ENCODE measurements around the gene TKTL1. TPM values are rescaled to one million over a fixed set of nuclear protein-coding genes. Genes with fewer than 3 reads are reported as not detected.

The TKTL1 gene
- total and polyA plus RNA-seq, 12 donors = 0.16 to 1.1 (median 0.53) TPM; not detected in 6

DNA sequence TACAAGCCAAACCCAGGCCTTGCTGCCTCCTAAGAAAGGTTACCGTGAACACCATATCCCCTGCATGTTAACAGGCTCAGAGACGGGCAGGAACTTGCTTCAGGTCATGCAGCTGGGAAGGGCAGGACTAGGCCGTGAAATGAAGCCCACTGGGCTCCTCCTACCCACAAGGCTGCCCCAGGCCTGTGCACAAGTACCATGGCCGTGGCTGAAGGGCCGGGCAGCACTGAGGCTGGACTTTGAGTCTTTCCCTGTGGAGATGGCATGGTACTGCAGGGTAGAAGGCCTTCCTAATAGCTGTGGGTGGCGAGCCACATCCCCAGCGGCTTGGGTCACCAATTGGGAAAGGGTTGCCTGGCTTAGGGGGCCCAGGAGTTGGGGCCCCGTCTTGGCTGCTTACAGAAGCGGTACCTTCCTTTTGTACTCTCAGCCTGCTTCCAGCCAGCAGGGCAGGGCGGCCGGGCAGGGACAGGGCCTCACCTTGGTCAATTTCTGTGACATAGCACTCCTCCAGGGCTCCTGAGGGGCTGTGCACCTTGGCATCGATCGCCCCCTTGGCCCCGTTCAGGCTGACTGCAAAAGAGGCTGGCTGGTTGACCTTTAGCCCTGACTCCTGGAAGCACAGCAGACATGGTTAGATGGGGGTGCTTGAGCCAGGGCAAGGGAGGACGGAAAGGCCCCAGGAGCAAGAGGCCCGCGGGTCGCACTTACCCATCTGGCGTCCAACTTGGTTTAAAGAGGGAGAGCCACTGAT lies 55.0 kb downstream of the TKTL1 start:
- no peaks in the 10 kb centered on the region for H3K27me3 ChIP-seq
- peaks cover 0 to 66% of the 10 kb centered on the region in 2 donors for H3K36me3 ChIP-seq (replicated peaks in 1 of 2)
- no peaks in the 10 kb centered on the region for H3K4me1 ChIP-seq (replicated peaks in 1 of 2)
- no peak for DNase-seq
- intact Hi-C loops (cut with DNase I) = no loop called here
- TF ChIP-seq, protein P1, sequence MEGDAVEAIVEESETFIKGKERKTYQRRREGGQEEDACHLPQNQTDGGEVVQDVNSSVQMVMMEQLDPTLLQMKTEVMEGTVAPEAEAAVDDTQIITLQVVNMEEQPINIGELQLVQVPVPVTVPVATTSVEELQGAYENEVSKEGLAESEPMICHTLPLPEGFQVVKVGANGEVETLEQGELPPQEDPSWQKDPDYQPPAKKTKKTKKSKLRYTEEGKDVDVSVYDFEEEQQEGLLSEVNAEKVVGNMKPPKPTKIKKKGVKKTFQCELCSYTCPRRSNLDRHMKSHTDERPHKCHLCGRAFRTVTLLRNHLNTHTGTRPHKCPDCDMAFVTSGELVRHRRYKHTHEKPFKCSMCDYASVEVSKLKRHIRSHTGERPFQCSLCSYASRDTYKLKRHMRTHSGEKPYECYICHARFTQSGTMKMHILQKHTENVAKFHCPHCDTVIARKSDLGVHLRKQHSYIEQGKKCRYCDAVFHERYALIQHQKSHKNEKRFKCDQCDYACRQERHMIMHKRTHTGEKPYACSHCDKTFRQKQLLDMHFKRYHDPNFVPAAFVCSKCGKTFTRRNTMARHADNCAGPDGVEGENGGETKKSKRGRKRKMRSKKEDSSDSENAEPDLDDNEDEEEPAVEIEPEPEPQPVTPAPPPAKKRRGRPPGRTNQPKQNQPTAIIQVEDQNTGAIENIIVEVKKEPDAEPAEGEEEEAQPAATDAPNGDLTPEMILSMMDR (IDR thresholded peaks at IDR 0.05) = no peak
- no peak for TF ChIP-seq POLR2A (IDR thresholded peaks at IDR 0.05)
- no peaks in the 10 kb centered on the region for H3K9me3 ChIP-seq (replicated peaks in 1 of 3)
- WGBS, 4 donors = 86 to 93% (median 91%) methylated on average over 8 to 19 of the region's 19 CpGs; no CpG with 5 or more reads in 1 of the 4 donors
- no peak overlapping the region for H3K27ac ChIP-seq
- no peak overlapping the region for H3K4me3 ChIP-seq

- H3K27me3 ChIP-seq = no peaks in the 10 kb centered on the region
- H3K4me1 ChIP-seq (replicated peaks in 1 of 2) = no peaks in the 10 kb centered on the region
- 84 to 95% (median 86%) methylated on average over 13 to 30 of the region's 30 CpGs for WGBS, 4 donors
- DNase-seq = no peak
- no peaks in the 10 kb centered on the region for H3K9me3 ChIP-seq (replicated peaks in 1 of 3)
- TF ChIP-seq, protein P1 (IDR thresholded peaks at IDR 0.05) = no peak
- no peak overlapping the region for H3K27ac ChIP-seq
- intact Hi-C loops (cut with DNase I) = no loop called here
- no peak overlapping the region for H3K4me3 ChIP-seq
- peaks cover 0 to 74% of the 10 kb centered on the region in 2 donors for H3K36me3 ChIP-seq (replicated peaks in 1 of 2)
Measured at GRCh38 chrX:154351183-154352011, 55.8 kb downstream of the TKTL1 start.

GRCh38 chrX:154352012-154352401 lies 56.4 kb downstream of the TKTL1 start:
- Histone ChIP-seq H3K9me3 (replicated peaks in 1 of 3) (no peaks in the 10 kb centered on the region), H3K4me1 (replicated peaks in 1 of 2) (no peaks in the 10 kb centered on the region), H3K27ac (no peak overlapping the region), H3K27me3 (no peaks in the 10 kb centered on the region), H3K4me3 (no peak overlapping the region), H3K36me3 (replicated peaks in 1 of 2) (peaks cover 0 to 80% of the 10 kb centered on the region in 2 donors)
- WGBS, 4 donors = 86 to 96% (median 89%) methylated on average over 5 to 14 of the region's 14 CpGs; no CpG with 5 or more reads in 1 of the 4 donors
- no peak for DNase-seq
- no peak for TF ChIP-seq POLR2A (IDR thresholded peaks at IDR 0.05)
- TF ChIP-seq, protein P1 (IDR thresholded peaks at IDR 0.05) = no peak
- intact Hi-C loops (cut with DNase I) = no loop called here

DNA sequence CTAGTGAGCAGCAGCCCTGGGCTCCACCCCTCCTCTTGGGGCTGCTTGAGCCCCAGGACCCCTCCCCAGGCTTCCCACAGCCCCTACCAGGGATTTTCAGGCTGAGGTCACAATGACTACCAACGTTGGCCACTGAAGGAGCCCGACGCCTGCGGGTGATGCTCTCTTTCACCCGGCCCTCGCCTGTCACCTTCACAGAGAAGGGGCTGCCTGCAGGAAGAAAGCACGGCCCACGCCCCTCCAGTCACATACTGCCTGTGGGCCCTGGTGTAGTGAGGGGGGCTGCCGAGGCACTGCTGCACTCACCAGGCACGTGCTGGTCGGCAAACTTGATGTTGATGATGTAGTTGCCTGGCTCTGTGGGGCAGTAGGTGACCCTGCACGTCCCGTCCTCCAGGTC lies 56.9 kb downstream of the TKTL1 start:
- no peak for TF ChIP-seq POLR2A (IDR thresholded peaks at IDR 0.05)
- TF ChIP-seq, protein P1 (IDR thresholded peaks at IDR 0.05) = no peak
- WGBS, 4 donors = 86 to 90% (median 87%) methylated on average over 9 to 13 of the region's 13 CpGs; no CpG with 5 or more reads in 1 of the 4 donors
- H3K27ac ChIP-seq = no peak overlapping the region
- no peak for DNase-seq
- H3K27me3 ChIP-seq = no peaks in the 10 kb centered on the region
- H3K4me3 ChIP-seq = no peak overlapping the region
- H3K4me1 ChIP-seq (replicated peaks in 1 of 2) = no peaks in the 10 kb centered on the region
- H3K9me3 ChIP-seq (replicated peaks in 1 of 3) = no peaks in the 10 kb centered on the region
- peaks cover 0 to 84% of the 10 kb centered on the region in 2 donors for H3K36me3 ChIP-seq (replicated peaks in 1 of 2)
- intact Hi-C loops (cut with DNase I) = no loop called here
